ENCODE data around the gene NALCN.

GRCh38 chr13:101457176-101457575, 40.9 kb upstream of the NALCN start:
- TF ChIP-seq CTCF (IDR thresholded peaks at IDR 0.05) (no peak), POLR2A (IDR thresholded peaks at IDR 0.05) (no peak)

All from body of pancreas (tissue), 4 donors.